ENCODE measurements around the gene HIGD2A.

DNA sequence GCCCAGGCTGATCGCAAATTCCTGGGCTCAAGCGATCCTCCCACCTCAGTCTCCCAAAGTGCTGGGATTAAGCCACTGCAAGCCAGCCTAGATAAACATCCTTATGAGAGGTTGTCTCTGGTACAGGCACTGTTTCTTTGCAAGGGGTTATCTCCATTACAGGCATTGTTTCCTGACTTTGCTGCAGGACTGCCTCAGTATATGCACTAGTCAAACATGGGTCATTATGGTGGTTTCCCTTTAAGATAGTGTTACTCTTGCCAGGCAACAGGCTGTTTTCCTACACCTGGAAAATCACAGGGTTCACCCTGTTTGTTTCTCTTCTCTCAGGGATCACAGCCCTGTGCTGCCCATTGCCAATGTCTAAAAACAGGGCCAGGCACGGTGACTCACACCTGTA lies 35.6 kb downstream of the HIGD2A start:
- no peak for TF ChIP-seq EZH2 (IDR thresholded peaks at IDR 0.05; ENCODE audit: low read depth)
- TF ChIP-seq, protein P1, sequence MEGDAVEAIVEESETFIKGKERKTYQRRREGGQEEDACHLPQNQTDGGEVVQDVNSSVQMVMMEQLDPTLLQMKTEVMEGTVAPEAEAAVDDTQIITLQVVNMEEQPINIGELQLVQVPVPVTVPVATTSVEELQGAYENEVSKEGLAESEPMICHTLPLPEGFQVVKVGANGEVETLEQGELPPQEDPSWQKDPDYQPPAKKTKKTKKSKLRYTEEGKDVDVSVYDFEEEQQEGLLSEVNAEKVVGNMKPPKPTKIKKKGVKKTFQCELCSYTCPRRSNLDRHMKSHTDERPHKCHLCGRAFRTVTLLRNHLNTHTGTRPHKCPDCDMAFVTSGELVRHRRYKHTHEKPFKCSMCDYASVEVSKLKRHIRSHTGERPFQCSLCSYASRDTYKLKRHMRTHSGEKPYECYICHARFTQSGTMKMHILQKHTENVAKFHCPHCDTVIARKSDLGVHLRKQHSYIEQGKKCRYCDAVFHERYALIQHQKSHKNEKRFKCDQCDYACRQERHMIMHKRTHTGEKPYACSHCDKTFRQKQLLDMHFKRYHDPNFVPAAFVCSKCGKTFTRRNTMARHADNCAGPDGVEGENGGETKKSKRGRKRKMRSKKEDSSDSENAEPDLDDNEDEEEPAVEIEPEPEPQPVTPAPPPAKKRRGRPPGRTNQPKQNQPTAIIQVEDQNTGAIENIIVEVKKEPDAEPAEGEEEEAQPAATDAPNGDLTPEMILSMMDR (conservative IDR thresholded peaks at IDR 0.05): no peak
